ENCODE data around the gene BBS9.
A peak's percentile ranks its signal among the peaks of the same experiment; 100 is the strongest.
"Not testable (repeated sequence)": the region's sequence is repeated elsewhere in the genome, so short reads cannot be mapped to it uniquely, and the experiment has no call there.

The BBS9 gene

GRCh38 chr7:33466203-33466602 is 336.8 kb downstream of the BBS9 start:
- Mint-ChIP-seq H3K4me3 (no peak overlapping the region), H3K27ac (no peak overlapping the region), H3K9me3 (peaks cover 7% of the 10 kb centered on the region), H3K36me3 (ENCODE audit: low read depth) (no peaks in the 10 kb centered on the region), H3K4me1 (no peaks in the 10 kb centered on the region), H3K27me3 (ENCODE audit: low read depth) (no peaks in the 10 kb centered on the region)
- TF ChIP-seq, protein P1, sequence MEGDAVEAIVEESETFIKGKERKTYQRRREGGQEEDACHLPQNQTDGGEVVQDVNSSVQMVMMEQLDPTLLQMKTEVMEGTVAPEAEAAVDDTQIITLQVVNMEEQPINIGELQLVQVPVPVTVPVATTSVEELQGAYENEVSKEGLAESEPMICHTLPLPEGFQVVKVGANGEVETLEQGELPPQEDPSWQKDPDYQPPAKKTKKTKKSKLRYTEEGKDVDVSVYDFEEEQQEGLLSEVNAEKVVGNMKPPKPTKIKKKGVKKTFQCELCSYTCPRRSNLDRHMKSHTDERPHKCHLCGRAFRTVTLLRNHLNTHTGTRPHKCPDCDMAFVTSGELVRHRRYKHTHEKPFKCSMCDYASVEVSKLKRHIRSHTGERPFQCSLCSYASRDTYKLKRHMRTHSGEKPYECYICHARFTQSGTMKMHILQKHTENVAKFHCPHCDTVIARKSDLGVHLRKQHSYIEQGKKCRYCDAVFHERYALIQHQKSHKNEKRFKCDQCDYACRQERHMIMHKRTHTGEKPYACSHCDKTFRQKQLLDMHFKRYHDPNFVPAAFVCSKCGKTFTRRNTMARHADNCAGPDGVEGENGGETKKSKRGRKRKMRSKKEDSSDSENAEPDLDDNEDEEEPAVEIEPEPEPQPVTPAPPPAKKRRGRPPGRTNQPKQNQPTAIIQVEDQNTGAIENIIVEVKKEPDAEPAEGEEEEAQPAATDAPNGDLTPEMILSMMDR (IDR thresholded peaks at IDR 0.05; ENCODE audit: unreplicated experiment in 3 of 3) = no peak

DNA sequence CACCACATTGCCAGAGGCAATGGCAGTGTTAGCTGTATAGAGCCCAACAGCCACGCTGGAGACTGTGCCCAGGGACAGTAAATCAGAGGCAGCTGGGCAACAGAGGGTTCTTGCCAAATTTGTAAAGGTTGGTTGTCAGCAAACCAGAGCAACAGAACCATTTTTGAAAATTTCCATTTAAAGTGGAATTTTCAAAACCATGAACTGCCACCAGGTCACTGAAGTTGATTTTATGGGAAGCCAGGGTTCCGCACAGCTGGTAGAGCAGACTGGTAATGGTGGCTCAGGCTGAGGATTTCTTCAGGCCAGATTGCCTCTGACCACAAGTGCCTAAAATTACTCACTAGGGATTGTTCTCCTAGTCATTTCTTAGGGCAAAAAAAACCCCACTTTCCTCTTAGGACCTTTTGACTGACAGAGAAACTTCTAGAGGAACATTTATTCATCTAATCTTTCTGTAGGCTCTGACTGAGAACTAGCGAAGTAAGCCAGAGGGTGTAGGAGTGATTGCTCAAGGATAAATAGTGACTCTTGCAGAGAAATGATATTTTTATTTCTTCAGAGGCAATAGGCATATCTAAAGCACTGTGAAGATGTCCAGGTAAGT is 342.4 kb downstream of the BBS9 start:
- TF ChIP-seq, protein P1 (IDR thresholded peaks at IDR 0.05; ENCODE audit: unreplicated experiment in 3 of 3) = no peak
- no peaks in the 10 kb centered on the region for H3K27me3 Mint-ChIP-seq (ENCODE audit: low read depth)
- peaks cover 7% of the 10 kb centered on the region for H3K4me1 Mint-ChIP-seq
- H3K9me3 Mint-ChIP-seq = peaks cover 7% of the 10 kb centered on the region
- H3K4me3 Mint-ChIP-seq = no peak overlapping the region
- H3K36me3 Mint-ChIP-seq (ENCODE audit: low read depth) = no peaks in the 10 kb centered on the region
- peak overlapping the region in 2 of 3 experiments; percentile 3 to 11 for H3K27ac Mint-ChIP-seq

GRCh38 chr7:33472348-33473025 is 343.1 kb downstream of the BBS9 start:
- Mint-ChIP-seq H3K27ac (peak overlapping the region in 2 of 3 experiments; percentile 11 to 15), H3K36me3 (ENCODE audit: low read depth) (no peaks in the 10 kb centered on the region), H3K27me3 (ENCODE audit: low read depth) (no peaks in the 10 kb centered on the region), H3K4me3 (no peak overlapping the region), H3K9me3 (peaks cover 7% of the 10 kb centered on the region), H3K4me1 (peaks cover 7% of the 10 kb centered on the region)
- TF ChIP-seq, protein P1 (IDR thresholded peaks at IDR 0.05; ENCODE audit: unreplicated experiment in 3 of 3) = no peak

GRCh38 chr7:33477719-33478480 is 348.5 kb downstream of the BBS9 start:
- no peaks in the 10 kb centered on the region for H3K27me3 Mint-ChIP-seq (ENCODE audit: low read depth)
- no peak overlapping the region for H3K4me3 Mint-ChIP-seq

DNA sequence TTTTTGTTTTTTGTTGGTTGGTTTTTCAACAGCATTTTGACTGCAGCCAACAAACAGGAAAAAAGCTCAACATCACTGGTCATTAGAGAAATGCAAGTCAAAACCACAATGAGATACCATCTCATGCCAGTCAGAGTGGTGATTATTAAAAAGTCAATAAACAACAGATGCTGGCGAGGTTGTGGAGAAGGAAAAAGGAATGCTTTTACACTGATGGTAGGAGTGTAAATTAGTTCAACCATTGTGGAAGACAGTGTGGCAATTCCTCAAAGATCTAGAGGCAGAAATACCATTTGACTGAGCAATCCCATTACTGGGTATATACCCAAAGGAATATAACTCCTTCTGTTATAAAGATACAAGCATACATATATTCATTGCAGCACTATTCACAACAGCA is 355.1 kb downstream of the BBS9 start:
- H3K36me3 Mint-ChIP-seq (ENCODE audit: low read depth) = peaks cover 13% of the 10 kb centered on the region
- H3K27me3 Mint-ChIP-seq (ENCODE audit: low read depth); H3K4me3 Mint-ChIP-seq: not testable (repeated sequence)

More at GRCh38 chr7:33477719-33478480, 348.5 kb downstream of the BBS9 start:
- Mint-ChIP-seq H3K36me3 (ENCODE audit: low read depth) (peaks cover 6% of the 10 kb centered on the region), H3K4me1 (peaks cover 3% of the 10 kb centered on the region), H3K9me3 (peaks cover 7% of the 10 kb centered on the region), H3K27ac (no peak overlapping the region)
- TF ChIP-seq, protein P1 (IDR thresholded peaks at IDR 0.05; ENCODE audit: unreplicated experiment in 3 of 3) = no peak

DNA sequence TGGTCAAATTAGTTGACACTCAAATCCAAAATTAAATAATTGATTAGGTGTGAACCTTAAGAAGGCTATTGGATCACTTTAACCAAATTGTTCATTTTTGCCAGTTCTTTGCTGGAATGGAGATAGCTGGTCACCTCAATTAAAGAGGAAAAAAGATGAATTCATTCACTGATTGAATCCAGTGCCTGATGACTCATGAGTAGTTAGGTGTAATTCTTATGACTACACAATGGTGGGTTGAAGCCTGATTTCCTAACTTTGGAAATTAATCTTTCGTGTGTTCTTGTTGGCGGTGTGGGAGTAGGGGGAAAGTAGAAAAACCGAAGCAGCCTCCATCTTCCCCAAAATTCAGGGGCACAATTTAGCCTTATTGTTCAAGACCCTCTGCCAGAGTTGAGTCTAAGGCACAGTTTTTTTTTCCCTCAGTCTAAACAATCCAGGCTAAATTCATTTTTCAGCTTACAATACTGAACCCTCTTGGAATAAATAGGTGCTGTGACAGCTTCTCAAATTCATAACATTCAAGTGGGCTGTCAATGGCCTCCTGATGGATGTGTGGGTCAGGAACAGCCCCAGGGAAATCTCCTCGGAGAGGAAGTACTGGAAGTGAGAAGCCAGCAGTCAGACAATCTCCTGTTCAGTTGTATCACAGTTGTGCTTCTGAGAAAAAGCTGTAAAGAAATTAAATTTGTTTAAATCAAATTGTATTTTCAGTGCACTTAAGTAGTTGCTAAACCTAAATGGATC is 356.6 kb downstream of the BBS9 start:
- Mint-ChIP-seq H3K27ac (no peak overlapping the region), H3K27me3 (ENCODE audit: low read depth) (no peaks in the 10 kb centered on the region), H3K4me1 (peaks cover 25% of the 10 kb centered on the region), H3K36me3 (ENCODE audit: low read depth) (peaks cover 7% of the 10 kb centered on the region), H3K9me3 (no peaks in the 10 kb centered on the region), H3K4me3 (no peak overlapping the region)
- TF ChIP-seq, protein P1 (IDR thresholded peaks at IDR 0.05; ENCODE audit: unreplicated experiment in 3 of 3) = no peak

More for the DNA sequence above, 355.1 kb downstream of the BBS9 start:
- H3K4me1 Mint-ChIP-seq = peaks cover 12% of the 10 kb centered on the region
- H3K27ac Mint-ChIP-seq, H3K9me3 Mint-ChIP-seq: not testable (repeated sequence)

Measured in nephron (organoid).